Measurements from ENCODE around the gene KIAA1210.

KIAA1210 gene

DNA sequence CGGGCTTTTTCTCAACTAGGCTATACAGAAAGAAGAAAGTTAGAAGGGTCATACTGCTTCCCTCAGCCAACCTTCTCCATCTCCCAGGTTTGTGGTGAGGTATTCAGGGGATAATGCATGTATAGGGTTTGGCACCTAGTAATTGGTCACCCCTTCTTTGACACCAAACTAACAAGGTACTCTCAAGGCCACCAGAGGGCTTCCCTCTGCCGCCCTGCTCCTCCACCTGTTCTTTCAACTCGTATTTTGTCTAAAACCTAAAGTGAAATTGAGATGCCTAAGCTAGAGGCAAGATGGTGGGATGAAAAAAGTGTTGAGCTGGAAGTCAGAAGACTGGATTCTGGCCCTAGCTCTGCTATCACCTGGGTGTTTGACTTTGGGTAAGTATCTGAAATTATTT is 32.8 kb downstream of the KIAA1210 start:
- no peak for DNase-seq (ENCODE audit: low read depth)
- TF ChIP-seq, protein P1, sequence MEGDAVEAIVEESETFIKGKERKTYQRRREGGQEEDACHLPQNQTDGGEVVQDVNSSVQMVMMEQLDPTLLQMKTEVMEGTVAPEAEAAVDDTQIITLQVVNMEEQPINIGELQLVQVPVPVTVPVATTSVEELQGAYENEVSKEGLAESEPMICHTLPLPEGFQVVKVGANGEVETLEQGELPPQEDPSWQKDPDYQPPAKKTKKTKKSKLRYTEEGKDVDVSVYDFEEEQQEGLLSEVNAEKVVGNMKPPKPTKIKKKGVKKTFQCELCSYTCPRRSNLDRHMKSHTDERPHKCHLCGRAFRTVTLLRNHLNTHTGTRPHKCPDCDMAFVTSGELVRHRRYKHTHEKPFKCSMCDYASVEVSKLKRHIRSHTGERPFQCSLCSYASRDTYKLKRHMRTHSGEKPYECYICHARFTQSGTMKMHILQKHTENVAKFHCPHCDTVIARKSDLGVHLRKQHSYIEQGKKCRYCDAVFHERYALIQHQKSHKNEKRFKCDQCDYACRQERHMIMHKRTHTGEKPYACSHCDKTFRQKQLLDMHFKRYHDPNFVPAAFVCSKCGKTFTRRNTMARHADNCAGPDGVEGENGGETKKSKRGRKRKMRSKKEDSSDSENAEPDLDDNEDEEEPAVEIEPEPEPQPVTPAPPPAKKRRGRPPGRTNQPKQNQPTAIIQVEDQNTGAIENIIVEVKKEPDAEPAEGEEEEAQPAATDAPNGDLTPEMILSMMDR (IDR thresholded peaks at IDR 0.05; ENCODE audit: control insufficient read depth, extremely low read depth, insufficient read depth): no peak
- H3K4me3 ChIP-seq (ENCODE audit: low read depth, low read length): no peak overlapping the region

DNA sequence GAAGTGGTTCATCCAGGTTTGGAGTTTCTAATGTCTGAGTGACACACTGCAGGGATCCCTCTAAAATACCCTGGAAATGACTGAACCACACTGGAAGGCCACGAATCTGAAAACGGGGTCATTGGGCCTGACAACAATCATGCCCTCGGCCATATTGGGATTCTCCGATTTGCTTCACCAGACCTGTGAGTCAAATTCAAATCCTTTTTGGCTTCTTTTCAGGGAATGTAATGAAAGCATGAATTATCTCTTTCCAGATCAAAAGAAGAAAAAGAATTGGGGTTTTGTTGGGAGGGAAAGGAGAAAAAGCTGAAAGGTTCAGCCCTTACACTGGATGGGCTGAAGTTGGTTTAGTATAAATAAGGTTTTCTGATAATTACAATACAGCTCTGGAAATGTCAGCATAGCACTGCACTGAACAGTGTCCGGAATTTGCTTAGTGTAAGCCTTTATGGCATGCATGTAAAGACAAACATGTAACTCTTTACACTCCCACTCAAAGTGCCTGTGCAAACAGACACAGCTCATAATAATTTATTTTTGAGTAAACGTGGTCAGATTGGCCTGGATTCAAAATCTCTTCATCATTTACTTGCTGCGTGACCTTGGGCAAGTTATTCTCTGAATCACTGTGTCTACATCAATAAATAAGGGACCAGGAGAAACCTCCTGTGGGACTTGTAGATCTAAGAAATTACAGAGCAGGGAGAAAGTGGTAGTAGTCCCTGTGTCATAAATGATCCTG is 33.4 kb downstream of the KIAA1210 start:
- DNase-seq (ENCODE audit: low read depth): peak; percentile 58

DNA sequence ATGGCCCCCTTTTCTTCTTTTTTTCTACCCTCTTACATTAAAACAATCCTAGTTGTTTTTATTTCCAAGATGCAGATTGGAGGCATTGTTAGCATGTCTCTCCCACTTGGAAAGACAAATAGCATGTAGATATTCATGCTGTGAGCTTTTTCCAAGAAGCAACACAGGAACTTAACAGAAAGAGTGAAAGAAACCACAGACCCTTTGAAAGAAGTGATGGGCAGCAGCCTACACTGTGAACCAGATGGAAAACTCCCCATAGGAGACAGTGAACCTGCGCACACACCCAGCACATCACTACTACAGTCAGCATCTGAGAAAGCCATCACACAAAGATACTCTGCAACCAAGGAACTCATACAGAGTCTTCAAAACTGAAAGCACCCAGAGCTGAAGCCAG is 37.0 kb downstream of the KIAA1210 start:
- DNase-seq (ENCODE audit: low read depth): no peak
- TF ChIP-seq, protein P1 (IDR thresholded peaks at IDR 0.05; ENCODE audit: control insufficient read depth, extremely low read depth, insufficient read depth): no peak
- no peak overlapping the region for H3K4me3 ChIP-seq (ENCODE audit: low read depth, low read length)

More for the DNA sequence above, 33.4 kb downstream of the KIAA1210 start:
- H3K4me3 ChIP-seq (ENCODE audit: low read depth, low read length): no peak overlapping the region
- TF ChIP-seq, protein P1 (IDR thresholded peaks at IDR 0.05; ENCODE audit: control insufficient read depth, extremely low read depth, insufficient read depth): no peak

DNA sequence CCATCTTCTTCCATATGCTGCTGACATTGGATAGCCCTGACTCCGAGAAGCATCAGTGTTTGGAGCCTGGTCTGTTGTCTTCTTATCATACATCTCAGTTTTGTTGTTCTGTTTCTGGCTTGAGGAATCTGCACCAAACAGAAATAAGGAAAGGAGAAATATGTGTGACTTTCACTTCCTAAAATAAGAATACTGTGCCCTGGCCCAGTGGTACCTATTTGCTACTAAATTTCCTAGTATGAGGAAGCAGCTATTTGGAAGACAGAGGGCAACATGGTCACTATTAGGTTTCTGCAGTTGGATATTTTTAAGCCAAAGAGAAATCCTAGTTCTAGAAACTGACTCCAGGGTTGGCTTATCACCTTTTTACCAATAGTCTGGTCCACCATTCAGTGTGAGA is 38.0 kb downstream of the KIAA1210 start:
- no peak for DNase-seq (ENCODE audit: low read depth)
- no peak overlapping the region for H3K4me3 ChIP-seq (ENCODE audit: low read depth, low read length)
- TF ChIP-seq, protein P1 (IDR thresholded peaks at IDR 0.05; ENCODE audit: control insufficient read depth, extremely low read depth, insufficient read depth): no peak

DNA sequence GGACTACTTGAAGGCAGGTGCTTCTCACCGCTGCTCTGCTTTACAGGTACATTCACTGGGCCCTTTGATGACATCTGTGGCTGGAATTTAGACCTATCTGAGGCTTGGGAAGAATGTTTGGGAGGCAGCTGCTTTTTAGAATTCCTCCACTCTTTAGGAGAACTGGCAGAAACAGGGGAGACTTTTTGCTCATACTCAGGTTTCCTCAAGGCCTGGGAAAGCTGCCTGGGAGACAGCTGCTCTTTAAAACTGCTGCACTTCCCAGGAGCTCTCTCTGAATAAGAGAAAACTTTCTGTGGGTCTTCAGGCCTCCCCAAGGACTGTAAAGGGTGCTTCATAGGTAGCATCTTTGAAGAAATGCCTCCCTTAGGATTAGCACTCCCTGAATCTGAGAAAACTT is 40.5 kb downstream of the KIAA1210 start:
- DNase-seq (ENCODE audit: low read depth): no peak
- TF ChIP-seq, protein P1 (IDR thresholded peaks at IDR 0.05; ENCODE audit: control insufficient read depth, extremely low read depth, insufficient read depth): no peak
- H3K4me3 ChIP-seq (ENCODE audit: low read depth, low read length): no peak overlapping the region

DNA sequence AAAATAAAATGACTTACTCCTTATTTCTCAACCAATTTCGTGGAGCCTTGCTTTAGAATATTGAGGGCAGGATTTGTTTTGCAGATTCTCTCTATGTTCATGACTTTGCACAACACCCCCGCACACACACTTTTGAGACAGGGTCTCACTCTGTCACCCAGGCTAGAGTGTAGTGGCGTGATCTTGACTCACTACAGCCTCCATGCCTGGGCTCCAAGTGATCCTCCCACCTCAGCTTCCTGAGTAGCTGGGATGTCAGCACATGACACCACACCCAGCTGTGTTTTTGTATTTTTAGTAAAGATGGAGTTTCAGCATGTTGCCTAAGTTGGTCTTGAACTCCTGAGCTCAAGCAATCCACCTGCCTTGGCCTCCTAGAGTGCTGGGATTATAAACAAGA is 42.8 kb downstream of the KIAA1210 start:
- H3K4me3 ChIP-seq (ENCODE audit: low read depth, low read length): no peak overlapping the region
- TF ChIP-seq, protein P1 (IDR thresholded peaks at IDR 0.05; ENCODE audit: control insufficient read depth, extremely low read depth, insufficient read depth): no peak
- no peak for DNase-seq (ENCODE audit: low read depth)

DNA sequence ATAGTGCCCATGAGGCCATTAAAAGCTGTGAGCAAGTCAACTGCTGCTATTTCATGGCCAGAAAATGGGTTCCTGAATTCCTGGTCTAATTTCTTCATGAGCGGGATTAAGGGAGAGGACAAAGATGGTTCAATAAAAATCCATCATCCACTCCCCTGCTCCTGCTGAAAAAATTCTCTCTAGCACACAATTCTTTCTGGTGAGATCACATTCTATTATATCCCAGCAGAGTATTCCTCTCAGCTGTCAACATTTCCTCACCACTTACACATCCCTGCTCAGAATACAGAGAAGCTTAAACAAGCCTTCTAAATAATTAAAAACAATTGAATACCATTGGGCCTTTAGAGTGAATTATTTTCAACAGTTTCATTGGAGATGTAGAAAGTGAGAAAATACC is 45.3 kb downstream of the KIAA1210 start:
- H3K4me3 ChIP-seq (ENCODE audit: low read depth, low read length): no peak overlapping the region
- TF ChIP-seq, protein P1 (IDR thresholded peaks at IDR 0.05; ENCODE audit: control insufficient read depth, extremely low read depth, insufficient read depth): no peak
- no peak for DNase-seq (ENCODE audit: low read depth)

Measured in LNCaP clone FGC (cell line).